WI38 (cell line): ENCODE results near the gene ZNF593.

Source experiments
- H3K4me3 ChIP-seq: 2 replicates; pipeline ENCODE4 v1.5.1; 2011; ENCODE audit warnings: low read depth, mild to moderate bottlenecking, control low read depth, low read length
- TF ChIP-seq, protein P1 (sequence below): IDR thresholded peaks from 2 replicates; pipeline ENCODE4 v1.5.1; 2012; ENCODE audit warnings: low read depth, mild to moderate bottlenecking, control low read depth, low read length

Gene ZNF593

DNA sequence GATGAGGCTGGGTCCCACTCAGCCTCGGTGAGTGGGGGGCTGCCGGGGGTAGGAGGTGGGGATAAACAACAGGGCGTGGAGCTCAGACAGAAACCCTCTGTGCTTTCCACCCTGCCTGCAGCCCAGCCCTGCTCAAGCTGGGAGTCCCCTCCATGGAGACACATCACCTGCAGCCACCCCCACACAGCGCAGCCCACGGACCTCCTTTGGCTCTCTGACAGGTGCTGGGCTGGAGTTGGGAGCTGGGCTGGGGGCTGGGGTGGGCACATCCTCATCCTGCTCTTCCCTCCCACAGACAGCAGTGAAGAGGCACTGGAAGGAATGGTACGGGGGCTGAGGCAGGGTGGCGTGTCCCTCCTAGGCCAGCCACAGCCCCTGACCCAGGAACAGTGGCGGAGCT, 18.8 kb downstream of the ZNF593 start:
- TF ChIP-seq, protein P1, sequence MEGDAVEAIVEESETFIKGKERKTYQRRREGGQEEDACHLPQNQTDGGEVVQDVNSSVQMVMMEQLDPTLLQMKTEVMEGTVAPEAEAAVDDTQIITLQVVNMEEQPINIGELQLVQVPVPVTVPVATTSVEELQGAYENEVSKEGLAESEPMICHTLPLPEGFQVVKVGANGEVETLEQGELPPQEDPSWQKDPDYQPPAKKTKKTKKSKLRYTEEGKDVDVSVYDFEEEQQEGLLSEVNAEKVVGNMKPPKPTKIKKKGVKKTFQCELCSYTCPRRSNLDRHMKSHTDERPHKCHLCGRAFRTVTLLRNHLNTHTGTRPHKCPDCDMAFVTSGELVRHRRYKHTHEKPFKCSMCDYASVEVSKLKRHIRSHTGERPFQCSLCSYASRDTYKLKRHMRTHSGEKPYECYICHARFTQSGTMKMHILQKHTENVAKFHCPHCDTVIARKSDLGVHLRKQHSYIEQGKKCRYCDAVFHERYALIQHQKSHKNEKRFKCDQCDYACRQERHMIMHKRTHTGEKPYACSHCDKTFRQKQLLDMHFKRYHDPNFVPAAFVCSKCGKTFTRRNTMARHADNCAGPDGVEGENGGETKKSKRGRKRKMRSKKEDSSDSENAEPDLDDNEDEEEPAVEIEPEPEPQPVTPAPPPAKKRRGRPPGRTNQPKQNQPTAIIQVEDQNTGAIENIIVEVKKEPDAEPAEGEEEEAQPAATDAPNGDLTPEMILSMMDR, result no peak
- no peak overlapping the region for H3K4me3 ChIP-seq

DNA sequence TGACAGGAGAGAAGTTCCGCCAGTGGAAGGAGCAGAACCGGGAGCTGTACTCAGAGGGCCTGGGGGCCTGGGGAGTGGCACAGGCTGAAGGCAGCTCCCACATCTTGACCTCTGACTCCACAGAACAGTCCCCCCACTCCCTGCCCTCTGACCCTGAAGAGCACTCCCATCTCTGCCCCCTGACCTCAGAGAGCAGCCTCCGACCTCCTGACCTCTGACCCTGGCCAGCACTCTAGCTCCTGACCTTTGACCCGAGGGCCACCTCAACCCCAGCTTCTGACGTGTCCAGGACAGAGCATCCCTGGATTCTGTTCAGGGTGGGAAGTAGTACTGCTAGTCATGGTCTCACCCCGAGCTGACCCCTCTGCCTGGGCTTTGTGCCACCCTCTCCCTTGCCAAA, 19.6 kb downstream of the ZNF593 start:
- TF ChIP-seq, protein P1, result no peak
- H3K4me3 ChIP-seq, result no peak overlapping the region

DNA sequence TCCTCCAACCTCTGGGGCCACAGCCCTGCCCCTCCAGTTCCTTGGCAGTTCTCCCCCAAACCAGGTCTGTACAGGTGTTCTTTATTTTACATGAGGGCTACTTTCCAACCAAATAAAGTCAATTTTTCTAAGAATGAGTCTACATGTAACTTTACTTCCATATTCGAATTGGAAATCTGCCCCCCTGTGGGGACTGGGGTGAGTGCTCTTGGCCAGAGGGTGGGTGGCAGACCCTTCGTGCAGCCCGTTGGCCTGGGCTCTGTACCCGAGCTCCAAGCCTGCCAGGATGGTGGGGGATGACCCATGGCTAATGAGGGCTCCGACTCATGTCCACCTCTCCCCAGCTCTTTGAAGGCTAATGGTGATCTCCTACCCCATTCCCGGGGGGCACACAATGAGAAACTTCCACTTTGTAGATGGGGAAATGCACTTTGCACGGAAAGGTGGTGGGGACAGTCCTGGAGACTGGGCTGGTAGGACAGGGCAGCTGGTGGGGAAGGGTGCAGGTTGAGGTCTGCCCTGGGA, 20.1 kb downstream of the ZNF593 start:
- TF ChIP-seq, protein P1, result no peak; the same call in 1 of the 2 replicates

DNA sequence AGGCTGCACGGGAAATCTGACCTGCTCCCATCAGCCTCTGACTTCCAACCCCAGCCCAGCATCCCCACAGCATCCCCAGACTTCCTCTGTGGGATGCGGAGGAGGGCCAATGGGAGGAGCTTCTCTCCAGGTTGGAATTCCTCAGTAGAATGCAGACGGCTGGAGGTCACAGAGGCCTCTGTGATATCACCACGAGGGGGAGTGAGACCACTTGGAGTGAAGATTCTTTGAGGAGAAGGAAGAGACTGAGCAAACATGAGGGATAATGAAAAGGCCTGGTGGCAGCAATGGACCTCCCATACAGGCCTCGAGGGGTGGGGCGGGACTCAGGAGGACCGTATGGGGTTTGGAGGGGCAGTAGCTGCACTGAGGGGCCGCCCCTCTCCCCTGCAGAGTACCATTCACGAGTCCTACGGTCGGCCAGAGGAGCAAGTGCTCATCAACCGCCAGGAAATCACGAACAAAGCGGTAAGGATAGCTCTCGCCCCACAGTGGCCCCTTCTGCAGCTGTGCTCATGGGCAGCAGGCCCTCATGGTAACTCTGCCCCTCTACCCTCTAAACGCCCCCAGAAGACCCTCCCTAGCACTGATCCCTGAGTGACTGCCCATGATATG, 20.8 kb downstream of the ZNF593 start, which contains the start of gene CATSPER4:
Gene CATSPER4, plus strand, starts transcription at position 230 of the 615 bp plus-strand sequence. Its CDS starts 26 bp downstream, at position 256.
- TF ChIP-seq, protein P1, result no peak
- H3K4me3 ChIP-seq, result no peak within 1 kb of the TSS

More for the DNA sequence above, 20.1 kb downstream of the ZNF593 start:
- no peak overlapping the region for H3K4me3 ChIP-seq

DNA sequence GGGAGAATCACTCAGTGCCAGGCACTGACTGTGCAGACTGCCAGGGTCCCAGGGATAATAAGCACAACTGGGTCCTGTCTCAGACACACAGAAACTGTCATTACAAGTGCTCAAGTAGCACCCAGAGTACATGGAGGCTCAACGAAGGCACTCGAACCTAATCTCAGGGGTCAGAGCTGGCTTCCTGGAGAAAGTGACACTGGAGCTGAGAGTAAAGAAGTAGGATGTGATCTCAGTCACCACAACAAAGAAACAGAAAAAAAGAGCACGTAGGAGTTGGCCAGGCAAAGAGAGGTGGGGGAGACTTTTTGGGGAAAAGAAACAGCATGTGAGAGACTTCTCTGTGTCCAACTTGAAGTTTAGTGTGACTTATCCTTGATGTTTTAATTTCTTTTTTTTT, 22.0 kb downstream of the ZNF593 start:
- TF ChIP-seq, protein P1, result no peak
- no peak overlapping the region for H3K4me3 ChIP-seq

DNA sequence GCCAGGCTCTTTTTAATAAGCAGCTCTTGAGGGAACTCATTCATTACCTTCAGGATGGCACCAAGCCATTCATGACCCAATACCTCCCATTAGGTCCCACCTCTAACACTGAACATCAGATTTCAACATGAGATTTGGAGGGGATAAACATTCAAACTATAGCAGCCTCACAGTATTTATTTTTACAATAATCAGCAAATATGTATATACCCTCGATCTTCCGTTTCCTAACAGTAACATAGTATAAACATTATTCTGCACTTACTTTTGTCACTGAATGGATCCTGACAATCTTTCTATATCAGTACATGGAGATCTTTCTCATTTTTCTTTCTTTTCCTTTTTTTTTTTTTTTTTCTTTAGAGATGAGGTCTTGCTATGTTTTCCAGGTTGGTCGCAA, 26.1 kb downstream of the ZNF593 start:
- H3K4me3 ChIP-seq, result no peak overlapping the region
- TF ChIP-seq, protein P1, result no peak

DNA sequence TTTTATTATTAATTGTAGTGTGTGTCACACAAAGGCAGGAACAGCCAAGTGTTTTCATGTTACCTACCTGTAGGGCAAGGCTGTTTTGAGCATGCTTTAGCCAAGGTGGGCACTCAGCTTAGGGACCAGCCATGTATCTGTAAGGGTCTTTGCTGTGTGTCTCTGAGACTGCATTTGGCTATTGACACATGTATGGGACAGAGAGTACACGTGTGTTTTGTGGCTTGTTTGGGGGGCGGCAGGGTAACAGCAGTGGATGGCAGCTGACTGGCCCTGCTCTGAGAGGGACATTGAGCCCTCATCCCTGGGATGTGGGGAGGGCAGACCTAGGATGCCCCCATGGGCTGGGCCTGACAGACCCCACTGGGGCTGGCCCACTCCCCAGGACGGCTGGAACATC, 27.6 kb downstream of the ZNF593 start:
- H3K4me3 ChIP-seq, result no peak overlapping the region
- TF ChIP-seq, protein P1, result no peak
